OCI-M2 (cell line): ENCODE data around the gene CCDC13.

ENCODE experiments used
- DNase-seq: peaks from one replicate; lab custom pipeline; 2025; ENCODE audit not compliant: unreplicated experiment; lab: John Stamatoyannopoulos, UW

CCDC13 gene

DNA sequence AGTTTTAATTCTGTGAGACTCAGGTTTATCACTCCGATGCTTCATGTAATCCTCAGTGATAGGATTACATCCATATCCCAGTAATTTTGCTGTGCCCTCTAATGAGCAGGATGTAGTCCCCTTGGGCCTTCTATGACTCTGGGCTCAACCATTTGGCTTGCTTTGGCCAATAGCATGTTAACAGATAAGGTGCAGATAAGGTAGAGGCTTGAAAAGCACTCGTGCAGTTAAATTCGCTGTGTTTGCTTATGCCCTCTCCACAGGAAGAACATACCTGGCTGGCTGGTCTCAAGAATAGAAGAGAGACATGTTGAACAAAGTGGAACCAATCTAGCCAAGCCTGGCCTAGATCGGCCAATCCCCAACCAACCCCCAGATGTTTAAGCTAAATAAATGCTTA lies 20.1 kb downstream of the CCDC13 start:
- DNase-seq: no peak

DNA sequence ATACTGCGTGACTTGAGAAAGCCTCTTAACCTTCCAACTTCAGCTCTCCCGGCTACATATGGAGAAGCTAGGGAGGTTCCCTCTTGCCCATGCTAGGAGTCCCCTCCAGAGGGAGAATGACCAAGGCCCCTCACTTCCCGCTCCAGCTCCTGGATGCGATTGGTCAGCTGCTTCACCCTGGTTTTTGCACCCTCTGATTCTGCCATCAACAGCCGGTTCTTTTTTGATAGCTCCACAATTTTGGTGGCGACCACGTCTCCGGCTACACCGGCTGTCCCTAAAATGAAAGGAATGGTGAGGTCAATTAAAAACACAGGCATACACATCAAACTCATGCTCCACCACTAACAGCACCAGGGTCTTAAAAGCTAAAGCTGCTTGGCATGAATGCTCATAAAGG lies 20.6 kb downstream of the CCDC13 start:
- no peak for DNase-seq

DNA sequence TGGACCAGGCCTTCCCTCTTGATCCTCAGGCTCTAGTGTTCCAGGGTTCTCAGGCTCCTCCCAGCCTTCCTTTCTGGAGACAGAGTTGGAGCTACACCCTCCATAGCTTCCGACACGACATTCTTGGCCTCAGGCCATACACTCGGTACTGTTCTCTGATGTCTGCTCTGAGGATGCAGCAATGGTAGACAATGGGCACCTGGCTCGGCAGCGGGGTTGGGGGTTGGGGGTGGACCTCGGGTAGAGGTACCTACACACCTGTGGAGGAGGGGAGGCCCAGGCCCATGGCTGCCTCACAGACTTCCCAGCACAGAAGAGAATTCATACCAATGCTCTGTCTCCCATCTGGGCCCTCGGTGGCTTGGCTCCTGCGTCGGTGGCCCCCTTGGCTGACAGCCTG lies 21.4 kb downstream of the CCDC13 start:
- DNase-seq: no peak

DNA sequence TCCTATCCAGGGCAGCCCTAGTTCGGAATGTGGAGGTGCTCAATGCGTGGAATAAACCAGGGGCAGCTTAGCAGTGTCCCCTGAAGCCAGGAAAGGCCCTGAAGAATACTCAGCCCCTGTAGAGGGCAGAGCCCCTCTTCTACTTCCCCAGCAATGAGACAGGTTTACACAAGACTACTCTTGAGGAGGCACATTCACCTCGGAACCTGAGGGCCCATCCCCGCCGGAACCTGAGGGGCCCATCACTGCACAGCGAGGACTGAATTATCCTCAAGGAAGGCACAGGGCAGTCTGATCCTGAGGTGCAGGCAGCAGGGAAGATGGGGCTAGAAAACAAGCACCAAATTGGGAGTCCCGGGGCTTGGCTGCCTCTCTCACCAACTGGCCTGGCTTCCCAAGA lies 22.2 kb downstream of the CCDC13 start:
- DNase-seq: no peak

DNA sequence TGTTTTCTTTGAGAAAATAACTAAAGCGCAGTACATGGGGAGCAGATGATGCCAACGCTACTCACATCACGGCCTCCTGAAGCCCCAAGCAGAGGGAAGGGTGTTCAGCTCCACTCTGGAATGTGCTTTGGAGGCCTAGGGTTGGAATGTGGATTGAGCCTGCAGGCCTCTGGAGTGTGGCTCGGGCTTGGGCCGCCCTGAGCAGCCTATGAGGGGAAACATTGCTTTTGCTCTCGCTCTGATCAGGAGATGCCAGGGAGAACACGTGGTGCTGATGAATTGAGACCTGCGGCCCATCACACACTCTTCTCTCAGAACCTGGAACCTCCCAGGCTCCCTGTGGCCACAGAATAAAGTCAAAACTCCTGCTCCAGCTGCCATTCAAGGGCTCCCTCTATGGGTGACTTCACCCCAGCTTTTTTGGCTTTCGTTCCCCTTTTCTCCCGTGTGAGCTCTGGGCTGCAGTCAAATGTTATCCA lies 23.3 kb downstream of the CCDC13 start:
- DNase-seq: no peak

DNA sequence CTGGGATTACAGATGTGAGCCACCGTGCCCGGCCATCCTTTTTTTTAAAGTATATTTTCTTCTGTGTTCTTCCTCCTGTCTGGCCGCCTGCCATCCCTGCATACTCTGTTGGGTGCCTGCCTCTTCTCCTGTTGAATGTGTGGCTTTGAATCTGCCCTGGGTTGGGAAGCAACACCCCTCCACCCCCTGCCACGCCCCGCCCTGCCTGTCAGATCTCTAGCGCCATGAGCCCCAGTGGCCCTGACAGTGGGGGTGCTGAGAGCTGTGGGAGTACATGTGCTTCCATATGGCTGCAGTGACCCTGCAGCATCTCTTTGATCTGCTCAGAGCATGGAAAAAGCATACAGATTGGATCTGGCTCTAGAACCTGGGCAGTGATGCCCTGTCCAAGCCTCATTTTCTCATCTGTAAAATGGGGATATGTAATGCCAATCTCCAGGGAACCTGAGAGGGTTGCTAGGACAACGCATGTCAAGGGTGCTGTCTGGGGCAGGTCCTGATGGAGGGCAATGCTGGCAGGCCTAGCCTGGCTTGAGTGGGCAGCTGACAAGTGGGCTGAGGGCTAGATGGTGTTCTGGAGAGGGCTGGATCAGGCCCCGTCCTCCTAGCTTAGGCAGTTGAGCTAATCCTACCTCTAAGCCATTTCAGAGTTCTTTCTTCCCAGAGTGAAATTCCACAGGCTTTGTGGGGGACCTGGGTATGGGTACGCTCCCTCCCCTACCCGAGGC lies 23.9 kb downstream of the CCDC13 start:
- no peak for DNase-seq

DNA sequence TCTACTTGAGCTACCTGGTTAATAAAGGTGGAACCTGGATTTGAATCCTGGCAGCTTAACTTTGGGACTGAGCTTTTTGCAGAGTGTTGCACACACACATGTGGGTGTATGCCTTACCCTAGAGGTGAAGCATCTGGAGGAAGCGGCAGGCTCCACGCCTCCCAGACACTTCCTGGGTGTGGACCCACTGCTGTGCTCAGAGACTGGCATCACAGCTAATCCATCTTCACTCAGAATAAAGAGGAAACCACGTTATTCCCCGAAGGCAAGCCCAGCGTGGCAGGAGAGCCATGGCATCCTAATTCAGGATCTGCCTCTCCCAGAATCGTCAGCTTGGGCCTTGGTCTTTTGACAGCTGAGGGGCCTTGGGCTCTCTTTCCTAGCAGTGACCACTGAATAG lies 25.5 kb downstream of the CCDC13 start:
- no peak for DNase-seq

DNA sequence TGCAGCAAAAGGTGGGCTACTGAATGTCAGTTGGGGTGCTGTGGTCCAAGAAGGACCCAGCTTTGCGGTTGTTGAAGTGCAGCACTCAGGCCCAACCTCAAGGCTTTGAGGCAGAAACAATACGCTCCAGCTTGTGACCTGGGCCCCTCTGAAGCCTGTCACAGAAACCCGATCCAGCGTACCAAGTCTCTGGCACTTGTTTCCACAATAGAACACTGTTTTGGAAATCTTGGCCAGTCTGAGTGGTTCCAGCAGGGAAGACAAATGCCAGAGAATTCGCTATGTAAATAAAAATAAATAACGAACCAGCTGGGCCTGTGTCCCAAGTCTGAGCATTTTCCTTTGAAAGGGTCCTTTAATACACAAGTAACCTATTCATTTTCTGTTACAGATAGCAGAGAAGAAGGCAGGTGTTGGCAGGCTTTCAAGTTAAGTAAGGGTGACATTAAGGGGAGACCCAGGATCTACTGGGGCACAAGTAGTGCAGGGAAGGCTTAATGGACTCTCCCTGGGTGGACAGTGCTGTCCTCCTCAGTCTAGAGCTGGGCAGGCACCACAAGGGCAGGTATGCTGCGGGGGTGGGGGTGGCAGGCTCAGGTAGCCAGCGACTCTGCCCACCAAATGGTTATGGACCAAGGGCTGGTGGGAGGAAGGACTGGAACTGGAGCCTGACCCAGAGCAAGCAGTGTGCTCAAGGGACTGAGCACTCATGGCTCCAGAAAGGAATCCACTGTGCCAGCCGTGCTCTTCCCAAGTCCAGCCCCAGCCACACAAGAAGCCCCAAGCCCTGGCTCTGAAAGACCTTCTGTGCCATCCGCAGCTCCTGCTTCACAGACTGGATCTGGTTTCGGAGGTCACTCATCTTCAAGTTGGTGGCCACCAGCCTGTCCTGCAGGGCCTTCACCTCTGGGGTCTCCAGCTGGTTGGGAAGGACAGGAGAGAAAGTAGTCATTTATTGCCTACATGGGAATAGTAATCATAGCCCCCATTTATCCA lies 26.3 kb downstream of the CCDC13 start:
- DNase-seq: no peak

DNA sequence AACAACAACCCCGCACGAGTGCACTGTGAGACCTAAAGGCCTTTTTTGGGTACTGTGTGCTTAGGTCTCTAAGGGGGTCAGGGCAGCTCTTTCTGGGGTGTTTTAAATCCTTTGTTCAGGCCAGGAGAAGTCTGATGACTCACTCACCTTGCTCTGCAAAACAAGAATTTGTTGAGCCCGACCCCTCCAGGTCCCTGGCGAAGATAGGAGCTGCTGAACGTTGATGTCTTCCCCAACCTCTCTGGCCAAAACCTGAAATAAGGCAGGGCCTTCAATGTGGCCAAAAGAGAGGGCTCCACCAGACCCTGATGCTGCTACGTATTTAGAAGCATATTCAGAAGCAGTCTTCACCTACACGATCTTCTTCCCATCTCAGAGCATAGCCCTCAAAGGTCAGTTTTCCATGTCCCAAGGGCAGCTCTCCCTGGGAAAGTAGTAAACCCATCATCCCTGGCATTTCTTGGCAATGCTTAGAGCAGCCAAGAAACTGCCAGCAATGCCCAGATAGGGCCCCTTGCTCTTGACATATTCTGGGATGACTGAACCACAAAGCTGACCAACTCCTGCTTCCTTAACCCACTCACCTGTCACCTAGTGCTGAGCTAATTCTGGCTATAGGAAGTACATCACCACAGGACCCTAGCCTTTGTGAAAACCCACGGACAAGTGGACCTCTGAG lies 27.1 kb downstream of the CCDC13 start:
- no peak for DNase-seq

DNA sequence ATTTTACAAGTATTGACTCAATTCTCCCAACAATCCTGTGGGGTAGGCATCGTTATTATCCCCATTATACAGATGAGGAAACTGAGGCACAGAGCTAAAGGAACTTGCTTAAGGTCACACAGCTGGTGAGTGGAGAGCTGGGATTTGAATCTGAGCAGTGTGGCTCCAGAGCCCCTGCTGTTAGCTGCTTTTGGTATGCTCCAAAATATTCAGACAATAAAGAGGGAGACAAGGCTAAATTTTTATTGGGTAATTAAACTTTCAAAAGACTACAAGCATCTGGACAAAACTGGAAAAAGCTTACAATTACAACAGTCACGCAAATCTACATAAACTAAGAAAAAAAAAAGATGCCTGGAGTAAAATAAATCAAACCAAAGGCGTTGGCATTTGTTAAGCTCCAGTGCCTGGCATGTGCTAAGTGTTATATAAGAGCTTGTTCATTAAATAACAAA lies 27.7 kb downstream of the CCDC13 start:
- DNase-seq: no peak

DNA sequence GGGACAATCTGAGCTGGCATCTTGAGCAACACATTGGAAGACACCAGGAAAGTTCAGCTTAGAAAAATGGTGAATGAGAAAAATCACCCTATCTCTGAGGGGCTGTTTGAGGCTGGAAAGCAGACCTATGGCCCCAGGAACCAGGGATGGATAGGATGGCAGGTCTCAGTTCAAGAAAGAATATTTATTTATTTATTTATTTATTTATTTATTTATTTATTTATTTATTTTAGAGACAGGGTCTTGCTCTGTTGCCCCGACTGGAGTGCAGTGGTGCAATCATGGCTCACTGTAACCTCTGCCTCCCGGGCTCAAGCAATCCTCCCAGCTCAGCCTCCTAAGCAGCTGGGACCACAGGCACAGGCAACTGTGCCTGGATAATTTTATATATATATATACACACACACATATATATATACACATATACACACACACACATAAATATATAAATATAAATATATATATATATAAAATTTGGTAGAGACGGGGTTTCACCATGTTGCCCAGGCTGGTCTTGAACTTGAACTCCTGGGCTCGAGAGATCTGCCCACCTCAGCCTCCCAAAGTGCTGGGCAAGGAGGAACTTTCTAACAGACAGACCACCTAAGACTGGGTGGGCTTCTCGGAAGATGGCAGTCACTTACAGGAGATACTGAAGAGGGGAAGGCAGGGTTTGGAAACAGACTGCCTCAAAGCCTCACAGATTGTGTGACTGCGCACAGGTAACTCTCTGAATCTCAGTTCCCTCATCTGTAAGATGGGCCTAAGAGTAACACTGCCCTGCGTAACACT lies 29.7 kb downstream of the CCDC13 start:
- DNase-seq: no peak

DNA sequence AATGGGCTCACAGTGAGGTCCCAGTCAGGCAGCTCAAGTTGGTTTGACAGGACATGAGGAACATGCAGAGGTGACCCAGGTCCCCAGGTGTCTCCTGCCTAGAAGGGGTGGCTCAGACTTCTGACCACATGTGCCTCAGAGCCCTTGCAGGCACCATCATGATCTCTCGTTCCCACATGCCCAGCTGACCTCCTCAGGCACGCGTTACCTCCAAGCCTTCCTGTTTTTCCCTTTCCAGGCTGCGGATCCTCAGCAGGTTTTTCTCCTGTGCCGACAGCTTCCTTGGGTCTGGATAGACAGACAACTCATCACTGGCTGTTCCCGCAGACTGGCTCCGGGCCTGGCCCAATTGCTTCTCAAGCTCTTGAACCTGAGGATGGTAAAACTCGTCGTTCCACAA lies 30.4 kb downstream of the CCDC13 start:
- DNase-seq: no peak

DNA sequence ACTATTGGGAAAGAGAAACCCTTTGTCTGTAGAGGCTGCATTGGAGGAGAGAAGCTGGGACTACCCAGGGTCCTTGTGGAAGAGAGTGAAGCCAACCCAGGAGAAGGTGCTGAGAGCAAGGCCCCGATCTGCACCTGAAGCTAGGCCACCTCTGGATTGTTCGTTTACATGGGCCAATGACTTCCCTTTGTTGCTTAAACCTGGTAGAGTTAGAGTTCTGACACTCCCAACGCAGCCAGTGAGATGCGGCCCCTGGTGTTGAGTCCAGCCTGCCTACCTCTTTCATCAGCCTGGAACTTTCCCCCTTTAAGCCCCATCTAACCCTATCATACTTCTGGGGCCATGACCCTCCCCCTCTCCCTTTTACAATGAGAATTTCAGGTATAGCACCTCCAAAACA lies 30.8 kb downstream of the CCDC13 start:
- DNase-seq: no peak

DNA sequence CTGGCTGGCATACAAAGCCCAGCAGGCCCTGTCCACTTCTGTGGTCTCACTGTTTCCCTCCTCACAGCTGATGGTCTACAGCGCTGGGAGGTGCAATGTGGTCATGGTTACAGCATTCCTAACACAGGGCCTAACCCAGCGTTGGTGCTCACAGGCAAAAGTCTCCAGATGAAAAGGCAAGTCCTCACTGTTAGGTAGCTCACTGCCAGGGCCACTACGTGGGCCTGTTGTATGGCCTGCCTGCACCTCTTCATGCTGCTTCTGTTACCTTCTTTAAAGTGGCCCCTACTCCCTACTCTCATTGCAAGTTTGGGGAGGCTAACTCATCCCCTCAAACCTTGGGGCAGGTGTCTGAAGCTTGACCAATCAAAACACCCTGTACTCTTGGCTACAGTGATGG lies 31.3 kb downstream of the CCDC13 start:
- DNase-seq: no peak

DNA sequence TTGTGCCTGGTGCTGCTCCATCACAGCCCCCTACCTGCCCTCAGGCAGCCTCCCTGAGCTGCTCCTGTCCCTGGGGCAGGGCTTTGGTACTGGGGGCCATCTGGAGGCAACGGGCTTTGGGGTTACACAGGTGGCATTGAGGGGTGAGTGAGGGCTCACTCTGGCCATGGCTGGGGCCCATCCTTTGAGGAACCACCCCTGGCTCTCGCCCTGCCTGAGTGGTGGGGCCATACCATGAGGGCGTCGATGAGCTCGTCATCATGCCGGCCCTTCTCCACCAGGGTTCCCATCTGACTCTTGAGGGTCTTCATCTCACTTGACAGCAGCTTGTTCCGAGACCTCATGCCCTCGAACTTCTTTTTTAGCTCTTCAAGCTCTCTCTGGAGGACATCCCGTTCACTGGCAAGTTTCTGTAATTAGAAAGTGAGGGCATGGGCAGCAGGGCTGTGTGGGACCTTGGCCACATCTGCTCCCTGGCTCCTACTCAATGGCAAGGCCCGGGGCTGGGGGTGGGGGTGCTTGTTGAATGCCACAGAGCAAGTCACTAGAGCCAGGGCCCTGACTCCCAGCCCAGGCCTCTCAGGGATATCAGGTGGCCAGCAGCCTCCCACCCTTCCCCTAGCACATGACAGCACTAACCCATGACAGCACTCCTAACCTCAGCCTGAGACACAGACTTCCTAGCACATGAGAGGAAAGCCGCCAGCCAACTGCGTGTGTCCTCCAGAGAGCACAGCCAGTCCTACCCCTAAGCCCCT lies 33.5 kb downstream of the CCDC13 start:
- no peak for DNase-seq

DNA sequence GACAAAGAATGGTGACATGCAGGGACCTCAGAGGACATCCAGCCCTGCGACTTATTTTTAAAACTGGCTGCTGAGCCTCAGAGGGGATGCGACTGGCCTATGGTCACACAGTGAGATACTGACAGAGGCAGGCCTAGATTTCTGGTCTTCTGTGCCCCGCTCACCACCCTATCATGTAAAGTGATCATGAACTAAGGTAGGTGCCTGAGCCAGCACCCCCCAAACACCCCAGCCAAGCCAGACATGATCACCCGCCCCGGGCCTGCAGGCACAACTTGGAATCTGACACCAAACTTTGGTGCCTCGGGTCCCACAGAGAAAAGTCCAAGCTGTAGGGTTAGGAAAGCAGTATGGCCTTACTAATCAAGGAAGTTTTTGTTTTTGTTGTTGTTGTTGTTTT lies 36.5 kb downstream of the CCDC13 start:
- DNase-seq: no peak

DNA sequence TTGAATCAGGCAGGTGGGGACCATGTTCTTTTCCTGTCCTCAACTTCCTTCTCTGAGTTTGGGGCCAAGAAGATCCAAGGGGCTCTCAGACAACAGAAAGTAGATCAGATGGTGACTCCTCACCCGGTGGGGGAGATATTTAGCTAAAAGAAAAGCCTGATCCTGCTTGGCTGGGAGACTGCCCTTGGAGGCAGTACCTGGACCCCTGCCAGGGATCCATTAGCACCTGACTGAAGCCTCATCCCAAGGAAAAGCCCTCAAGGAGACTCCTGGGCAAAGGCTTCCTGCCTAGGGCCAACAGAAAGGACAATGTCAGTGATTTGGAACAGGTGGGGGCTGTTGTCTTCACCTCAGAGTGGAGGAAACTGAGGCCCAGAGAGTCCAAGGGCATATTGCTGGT lies 37.0 kb downstream of the CCDC13 start:
- DNase-seq: no peak

DNA sequence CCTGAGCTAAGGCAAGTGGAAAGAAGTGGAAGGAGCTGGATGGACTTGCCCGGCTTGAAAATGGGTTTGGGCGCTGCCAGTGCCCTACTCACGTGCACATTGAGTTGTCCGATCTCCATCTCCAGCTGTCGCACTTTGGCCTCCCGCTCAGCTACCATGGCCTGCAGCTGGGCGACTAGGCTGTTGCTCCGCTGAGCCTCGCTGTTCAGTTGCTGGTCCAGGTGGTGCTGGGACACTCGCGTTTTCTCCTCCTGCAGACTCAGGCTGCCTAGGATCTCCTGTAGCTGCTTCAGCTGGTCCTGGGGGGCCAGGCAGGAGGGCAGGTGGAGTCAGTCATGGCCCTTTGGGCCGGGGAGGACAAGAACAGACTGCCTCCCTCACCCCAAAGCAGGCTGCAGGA lies 37.4 kb downstream of the CCDC13 start:
- DNase-seq: no peak

DNA sequence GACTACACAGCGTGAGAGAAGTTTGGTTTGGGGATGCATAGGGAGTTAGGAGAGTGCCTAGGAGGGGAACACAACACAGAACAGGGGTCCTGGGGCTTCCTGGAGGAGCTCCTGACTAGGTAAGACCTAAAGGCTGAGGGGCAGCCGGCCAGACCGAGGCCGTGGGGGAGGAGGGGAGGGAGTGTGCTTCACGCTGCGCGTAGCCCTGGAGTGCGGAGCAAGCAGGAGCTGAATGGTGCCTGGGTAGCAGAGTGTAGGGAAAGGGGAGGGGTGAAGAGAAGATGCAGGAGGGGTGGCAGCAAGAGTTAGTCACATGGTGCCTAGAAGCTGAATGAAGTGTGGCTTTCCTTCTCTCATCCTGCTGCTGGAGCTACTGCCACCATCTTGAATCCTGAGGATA lies 38.0 kb downstream of the CCDC13 start:
- no peak for DNase-seq

DNA sequence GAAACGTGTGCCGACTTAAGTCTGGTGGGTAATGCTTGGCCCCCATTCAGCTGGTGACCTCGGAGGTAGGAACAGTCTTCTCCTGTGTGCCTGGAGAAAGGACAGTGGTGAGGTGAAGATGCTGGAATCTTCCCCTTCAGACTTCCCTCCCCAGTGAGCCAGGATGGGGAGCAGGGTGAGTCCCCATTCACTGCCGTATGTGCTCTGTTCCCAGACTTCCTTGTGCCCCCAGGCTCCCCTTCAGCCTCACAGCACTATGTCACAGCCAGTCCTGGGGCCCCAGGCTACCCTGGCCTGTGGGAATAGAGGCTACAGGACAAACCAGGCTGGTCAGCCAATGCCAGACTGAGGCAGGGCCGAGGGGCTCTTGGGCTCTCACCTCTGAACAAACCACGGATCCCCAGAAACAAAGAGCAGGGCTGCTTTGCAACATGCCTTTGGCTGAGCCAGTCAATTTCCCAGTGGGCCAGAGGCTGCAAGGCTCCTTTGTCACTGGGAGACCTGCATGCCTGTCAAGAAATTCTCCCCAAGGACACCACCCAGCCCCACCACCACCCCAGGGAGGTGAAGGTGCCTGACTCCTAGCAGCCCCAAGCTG lies 38.7 kb downstream of the CCDC13 start:
- no peak for DNase-seq
